ENCODE data around the gene MYMX. TPM values are rescaled to one million over a fixed set of nuclear protein-coding genes. Genes with fewer than 3 reads are reported as not detected.
A peak's percentile ranks its signal among the peaks of the same experiment; 100 is the strongest.

The MYMX gene
- total RNA-seq, 1 donor from 2014 or later, result 0.26 TPM

DNA sequence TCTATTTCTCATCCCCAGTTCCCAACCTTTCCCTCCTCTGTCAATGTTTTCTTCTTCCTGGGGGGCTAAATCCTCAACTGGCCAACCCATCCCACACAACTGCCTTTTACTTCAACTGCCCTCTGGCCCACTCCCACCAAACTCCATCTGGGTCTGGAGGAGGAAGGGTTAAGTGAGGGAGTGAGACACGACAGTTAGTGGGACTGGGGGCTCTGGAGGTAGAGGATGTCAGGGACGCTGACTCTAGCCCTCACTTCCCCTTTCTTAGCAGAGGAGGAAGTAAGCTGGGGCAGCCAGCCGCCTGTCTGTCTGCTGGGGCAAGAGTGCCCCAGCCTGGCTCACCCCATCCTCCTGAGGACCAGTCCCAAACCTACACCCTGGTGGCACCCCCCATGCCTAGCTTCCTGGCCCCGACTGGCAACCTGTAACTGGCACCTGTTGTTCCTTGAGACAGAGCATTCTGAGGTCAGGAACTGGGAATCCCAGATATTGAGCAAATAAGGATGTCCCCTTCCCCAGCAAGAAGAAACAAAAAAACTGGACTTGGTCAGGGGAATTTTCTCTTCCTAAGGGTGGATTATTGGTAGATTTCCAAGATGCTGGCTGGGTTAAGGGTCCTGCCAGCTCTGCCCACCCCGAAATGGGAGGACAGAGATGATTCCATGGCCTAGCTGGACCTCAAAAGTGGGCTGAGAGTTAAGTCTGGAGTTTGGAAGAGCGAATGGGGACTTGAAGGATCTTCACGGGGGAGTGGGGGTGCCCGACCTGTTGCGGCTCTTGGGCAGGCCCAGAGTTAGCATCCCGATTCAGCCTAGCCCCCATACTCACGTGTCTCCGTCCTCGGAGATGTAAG is 47.7 kb downstream of the MYMX start:
- peak; percentile 33 for DNase-seq (ENCODE audit: low spot score)

DNA sequence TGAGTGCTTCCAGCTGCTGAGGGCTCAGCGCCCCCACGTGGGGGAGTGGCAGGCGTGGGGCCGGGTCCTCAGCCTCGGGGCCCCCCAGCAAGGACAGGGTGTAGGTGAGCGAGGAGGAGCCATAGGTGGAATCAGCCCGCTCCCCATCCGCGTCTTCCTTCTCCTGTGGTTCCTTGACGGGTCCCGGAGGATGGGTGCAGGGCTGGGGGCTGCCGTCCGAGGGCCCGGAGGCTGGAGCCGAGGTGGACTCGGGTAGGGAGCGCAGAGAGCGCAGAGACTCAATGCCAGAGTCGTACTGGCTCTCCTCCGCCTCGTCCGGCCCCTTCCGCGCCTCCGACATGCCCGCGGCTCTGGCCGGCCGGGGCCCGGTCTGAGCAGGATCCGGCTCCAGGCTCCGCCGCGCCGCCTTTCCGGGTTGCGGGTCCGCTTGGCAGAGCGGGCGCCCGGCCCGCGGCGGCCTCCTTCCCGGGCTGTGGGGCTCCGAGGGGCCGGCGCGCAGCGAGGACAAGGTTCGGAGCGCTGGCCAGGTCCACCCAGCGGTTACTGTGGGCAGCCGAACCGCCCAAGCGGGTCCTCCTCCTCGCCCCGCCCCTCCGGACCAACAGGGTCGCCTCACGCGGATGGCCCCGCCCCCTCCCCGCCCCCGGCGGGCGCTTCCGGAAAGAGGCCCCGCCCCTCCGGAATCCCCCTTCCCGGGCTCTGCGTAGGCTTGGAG is 48.4 kb downstream of the MYMX start, which contains the start of gene NFKBIE:
Gene NFKBIE (minus strand): TSS at position 545 of the 715 bp plus-strand sequence. CDS start 205 bp downstream, at position 340.
- peak; percentile 95 for DNase-seq (ENCODE audit: low spot score)

GRCh38 chr6:44265722-44266233 is 49.1 kb downstream of the MYMX start:
- no peak for DNase-seq (ENCODE audit: low spot score)

DNA sequence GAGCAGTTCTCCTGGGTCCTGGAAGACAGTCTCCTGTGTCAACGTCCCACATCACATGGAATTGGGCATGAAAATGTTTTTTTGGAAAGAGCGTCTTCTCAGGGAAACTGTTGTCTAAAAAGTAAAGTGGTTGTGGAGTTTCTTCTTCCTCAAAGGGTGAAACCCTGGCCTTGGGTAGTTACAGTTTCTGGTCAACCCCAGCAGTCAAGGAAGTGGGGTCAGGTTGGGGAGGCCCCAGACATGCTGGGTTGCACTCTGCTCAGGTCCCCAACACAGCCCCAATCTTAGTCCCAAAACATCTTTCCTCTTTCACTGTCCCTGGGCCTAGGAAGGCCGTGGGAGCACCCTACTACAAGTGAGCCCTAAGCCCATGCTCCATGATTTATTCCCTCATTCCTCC is 49.6 kb downstream of the MYMX start:
- DNase-seq (ENCODE audit: low spot score), result no peak

DNA sequence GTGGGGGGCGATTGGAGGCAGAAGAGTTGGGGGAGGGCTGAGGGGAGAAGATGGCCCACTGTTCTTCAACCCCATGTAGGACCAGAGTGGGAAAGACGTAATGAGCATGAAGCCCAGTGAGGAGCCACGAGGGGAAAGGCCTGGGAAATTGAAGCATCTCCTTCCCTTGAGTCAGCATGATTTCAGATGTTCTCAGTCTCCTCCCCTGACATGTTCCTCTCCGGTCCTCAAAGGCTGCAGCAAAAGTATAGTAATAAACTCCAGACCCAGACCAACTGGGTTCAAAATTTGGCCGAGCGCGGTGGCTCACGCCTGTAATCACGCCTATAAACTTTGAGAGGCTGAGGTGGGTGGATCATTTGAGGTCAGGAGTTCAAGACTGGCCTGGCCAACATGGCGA is 50.5 kb downstream of the MYMX start:
- no peak for DNase-seq (ENCODE audit: low spot score)

Other genes with a start within 250 kb of the MYMX start
- 30.7 TPM for gene MRPL14, start 89.5 kb upstream of the MYMX start, total RNA-seq
- 71.8 TPM for gene TMEM63B, start 89.4 kb upstream of the MYMX start, total RNA-seq
- gene CAPN11, start 58.1 kb upstream of the MYMX start, total RNA-seq, result 0.95 TPM
- 66.1 TPM for gene SLC29A1, start 6.7 kb downstream of the MYMX start, total RNA-seq
- gene HSP90AB1, start 30.2 kb downstream of the MYMX start, total RNA-seq, result 893 TPM
- gene SLC35B2, start 40.6 kb downstream of the MYMX start, total RNA-seq, result 50.8 TPM
- 10.9 TPM for gene NFKBIE, start 48.6 kb downstream of the MYMX start, total RNA-seq
- 0.12 TPM for gene TMEM151B, start 53.5 kb downstream of the MYMX start, total RNA-seq
- gene AARS2, start 96.4 kb downstream of the MYMX start, total RNA-seq, result 28.6 TPM
- not detected for gene SPATS1, start 125.7 kb downstream of the MYMX start, total RNA-seq
- gene CDC5L, start 170.8 kb downstream of the MYMX start, total RNA-seq, result 18.8 TPM

All from mucosa of gallbladder (tissue), 1 donor.